PC-9 (cell line): Measurements from ENCODE around the gene CCDC33.

Experiments used
- EZH2 ChIP-seq: fragments of 200-600 bp; sonication (generic); IDR thresholded peaks from 2 replicates; pipeline ENCODE4 v1.8.0; 2017; ENCODE audit warnings: antibody characterized with exemption, low read depth
- TF ChIP-seq, protein P1 (sequence below): fragments of 200-600 bp; sonication (generic); conservative IDR thresholded peaks from 2 replicates; pipeline ENCODE4 v1.6.1; 2017; ENCODE audit warnings: mixed run types, antibody characterized with exemption, mild to moderate bottlenecking, moderate library complexity

DNA sequence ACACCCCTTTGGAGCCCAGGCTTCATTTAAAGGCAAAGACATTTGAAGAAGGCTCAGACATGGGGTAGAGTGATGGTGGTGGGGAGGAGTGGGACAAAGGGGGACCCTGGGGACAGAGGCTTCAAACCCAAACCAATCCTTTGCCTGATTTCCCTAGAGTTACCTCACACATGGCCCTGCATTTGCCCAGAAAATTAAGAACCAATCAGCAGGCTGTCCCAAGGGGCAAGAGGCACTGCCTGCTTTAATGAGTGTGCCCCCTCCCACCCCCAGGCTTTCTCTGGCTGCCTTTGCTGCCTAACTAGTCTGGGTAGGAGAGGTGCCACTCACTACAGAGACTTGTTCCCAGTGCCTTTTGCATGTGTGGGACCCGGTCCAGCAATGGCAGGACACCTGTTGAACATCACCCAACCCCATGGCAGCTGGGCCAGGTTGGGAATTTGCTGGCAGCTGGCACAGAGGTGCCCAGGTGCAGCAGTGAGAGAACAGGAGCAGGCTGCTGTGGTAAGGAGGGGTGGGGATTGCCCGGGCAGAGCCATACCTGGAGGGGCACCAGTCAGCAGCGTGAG lies 38.4 kb downstream of the CCDC33 start:
- TF ChIP-seq, protein P1, sequence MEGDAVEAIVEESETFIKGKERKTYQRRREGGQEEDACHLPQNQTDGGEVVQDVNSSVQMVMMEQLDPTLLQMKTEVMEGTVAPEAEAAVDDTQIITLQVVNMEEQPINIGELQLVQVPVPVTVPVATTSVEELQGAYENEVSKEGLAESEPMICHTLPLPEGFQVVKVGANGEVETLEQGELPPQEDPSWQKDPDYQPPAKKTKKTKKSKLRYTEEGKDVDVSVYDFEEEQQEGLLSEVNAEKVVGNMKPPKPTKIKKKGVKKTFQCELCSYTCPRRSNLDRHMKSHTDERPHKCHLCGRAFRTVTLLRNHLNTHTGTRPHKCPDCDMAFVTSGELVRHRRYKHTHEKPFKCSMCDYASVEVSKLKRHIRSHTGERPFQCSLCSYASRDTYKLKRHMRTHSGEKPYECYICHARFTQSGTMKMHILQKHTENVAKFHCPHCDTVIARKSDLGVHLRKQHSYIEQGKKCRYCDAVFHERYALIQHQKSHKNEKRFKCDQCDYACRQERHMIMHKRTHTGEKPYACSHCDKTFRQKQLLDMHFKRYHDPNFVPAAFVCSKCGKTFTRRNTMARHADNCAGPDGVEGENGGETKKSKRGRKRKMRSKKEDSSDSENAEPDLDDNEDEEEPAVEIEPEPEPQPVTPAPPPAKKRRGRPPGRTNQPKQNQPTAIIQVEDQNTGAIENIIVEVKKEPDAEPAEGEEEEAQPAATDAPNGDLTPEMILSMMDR = no peak
- no peak for TF ChIP-seq EZH2
